K562 (cell line): ENCODE results near the gene RNU11. TPM values are rescaled to one million over a fixed set of nuclear protein-coding genes. Genes with fewer than 3 reads are reported as not detected.

Source experiments
- BMI1 ChIP-seq: fragments of 150-350 bp; IDR thresholded peaks from 2 replicates; pipeline ENCODE4 v1.6.1; 2014; ENCODE audit warnings: low read length
- CEBPG ChIP-seq, 3 experiments: fragments of 200-800 bp in 1 of 3; sonication (Bioruptor generic) in 1 of 3; sonication (generic) in 1 of 3; formaldehyde crosslinking in 1 of 3; IDR thresholded peaks in 2 of 3; conservative IDR thresholded peaks in 1 of 3; 2 replicates each; pipeline versions ENCODE4 v1.6.1 to v1.8.0; 2016 to 2022; ENCODE audit warnings: missing compliant biosample characterization in 2 of 3, missing genetic modification characterization in 2 of 3, mild to moderate bottlenecking in 1 of 3, missing genetic modification reagents in 1 of 3
- CHD4 ChIP-seq: fragments of 200-600 bp; sonication (generic); IDR thresholded peaks from 3 replicates; pipeline ENCODE4 v1.6.1; 2012; ENCODE audit warnings: low read depth, mild to moderate bottlenecking, mixed read lengths, low read length, inconsistent platforms; ENCODE audit not compliant: insufficient read depth, insufficient replicate concordance, poor library complexity, severe bottlenecking
- GTF2F1 ChIP-seq: IDR thresholded peaks from 2 replicates; pipeline ENCODE4 v1.6.1; 2011; ENCODE audit warnings: low read depth, low read length, improper control_type of control experiment
- HDAC1 ChIP-seq, 2 experiments: fragments of 450-650 bp; IDR thresholded peaks; 2 replicates each; pipeline ENCODE4 v1.6.1; 2016 to 2017; ENCODE audit warnings: inconsistent platforms in 1 of 2, mild to moderate bottlenecking in 1 of 2, moderate library complexity in 1 of 2
- HDAC6 ChIP-seq: IDR thresholded peaks from 2 replicates; pipeline ENCODE4 v1.6.1; 2012; ENCODE audit warnings: low read depth, mild to moderate bottlenecking, control low read depth, inconsistent platforms, low read length, moderate library complexity
- HMBOX1 ChIP-seq: sonication (generic); IDR thresholded peaks from 2 replicates; pipeline ENCODE4 v1.6.1; 2016
- HMGN3 ChIP-seq: IDR thresholded peaks from 2 replicates; pipeline ENCODE4 v1.6.1; 2011; ENCODE audit warnings: borderline replicate concordance, low read depth, mild to moderate bottlenecking, mixed read lengths, low read length; ENCODE audit not compliant: insufficient read length; ENCODE audit errors: extremely low read depth
- ILK ChIP-seq: fragments of 450-650 bp; IDR thresholded peaks from 2 replicates; pipeline ENCODE4 v1.6.1; 2016; ENCODE audit warnings: missing genetic modification characterization, low read depth, mild to moderate bottlenecking, missing compliant biosample characterization, moderate library complexity, borderline replicate concordance
- JUNB ChIP-seq: fragments of 450-650 bp; formaldehyde crosslinking; conservative IDR thresholded peaks from 2 replicates; pipeline ENCODE4 v1.4.0; 2020; ENCODE audit warnings: mild to moderate bottlenecking
- MED1 ChIP-seq: sonication (generic); formaldehyde crosslinking; IDR thresholded peaks from 2 replicates; pipeline ENCODE4 v1.8.1; 2023; ENCODE audit warnings: missing genetic modification reagents, borderline replicate concordance
- STAG1 ChIP-seq: sonication (generic); formaldehyde crosslinking; IDR thresholded peaks from 2 replicates; pipeline ENCODE4 v1.5.0; 2020; ENCODE audit warnings: missing genetic modification reagents, borderline replicate concordance
- THRB ChIP-seq: fragments of 450-650 bp; formaldehyde crosslinking; conservative IDR thresholded peaks from 2 replicates; pipeline ENCODE4 v1.4.0; 2022; ENCODE audit warnings: mild to moderate bottlenecking, missing genetic modification characterization
- U2AF1 ChIP-seq: fragments of 200-400 bp; formaldehyde crosslinking; optimal IDR thresholded peaks from 2 replicates; pipeline ENCODE3; 2017; ENCODE audit warnings: mild to moderate bottlenecking, low read depth, low read length, moderate library complexity
- WHSC1 ChIP-seq: IDR thresholded peaks from one replicate; pipeline ENCODE4 v1.6.1; 2012; ENCODE audit warnings: low read length, control low read depth, inconsistent platforms
- ZEB2 ChIP-seq: fragments of 450-650 bp; IDR thresholded peaks from 2 replicates; pipeline ENCODE4 v1.6.1; 2016
- ZNF184 ChIP-seq: sonication (generic); formaldehyde crosslinking; IDR thresholded peaks from 2 replicates; pipeline ENCODE4 v1.5.0; 2020; ENCODE audit warnings: missing genetic modification reagents
- ZNF583 ChIP-seq: fragments of 250-450 bp; sonication (Bioruptor Pico); IDR thresholded peaks from 2 replicates; pipeline ENCODE4 v1.4.0; 2020
- ZNF696 ChIP-seq: fragments of 250-450 bp; sonication (Bioruptor Pico); conservative IDR thresholded peaks from 2 replicates; pipeline ENCODE4 v1.4.0; 2020; ENCODE audit warnings: mild to moderate bottlenecking, moderate library complexity
- ZNF785 ChIP-seq: fragments of 250-450 bp; sonication (Bioruptor Pico); IDR thresholded peaks from 2 replicates; pipeline ENCODE4 v1.4.0; 2020; ENCODE audit warnings: mild to moderate bottlenecking
- polyA plus RNA-seq, 8 experiments: library from polyadenylated mRNA; depleted of rRNA in 4 of 8; stranded (reverse) in 5 of 8; unstranded in 3 of 8; fragments of >200 nt; fragmentation: Nextera tagmentation in 2 of 8; fragmentation: Illumina TruSeq in 1 of 8; extraction: Ambion mirVana in 2 of 8; extraction: Trizol in 1 of 8; gene quantifications; 2 replicates each; pipeline versions ENCODE4 v1.2.1 to v1.2.3, GENCODE V29; 2011 to 2014; ENCODE audit warnings: inconsistent platforms in 1 of 8, missing spikeins in 1 of 8
- total RNA-seq, 7 experiments: library from RNA; depleted of rRNA in 6 of 7; stranded (reverse); fragments of >200 nt in 6 of 7; fragmentation: Illumina TruSeq in 2 of 7; extraction: Trizol in 2 of 7; gene quantifications; 2 replicates each; pipeline versions ENCODE4 v1.2.1 to v1.2.3, GENCODE V29; 2011 to 2021; ENCODE audit warnings: low replicate concordance in 1 of 7
- TF ChIP-seq, protein P1 (sequence below): fragments of 150-350 bp; conservative IDR thresholded peaks from 2 replicates; pipeline ENCODE4 v1.6.1; 2014; ENCODE audit warnings: low read length

The RNU11 gene
- total and polyA plus RNA-seq, 9 of the 15 experiments (the other 6 are each of a cell fraction or from before 2014, with no cell fraction given), result not detected

GRCh38 chr1:28648474-28649198 is at the start of gene RNU11 (continued):
- TF ChIP-seq CHD4 (peak; percentile 47), HMGN3 (no peak), U2AF1 (peak; percentile 91), ZNF184 (CRISPR knock-in tag) (no peak), MED1 (CRISPR knock-in tag) (peak; percentile 100), HDAC6 (peak; percentile 100), JUNB (CRISPR knock-in tag) (peak; percentile 81), GTF2F1 (peak; percentile 100), THRB (CRISPR knock-in tag) (peak; percentile 100), ZNF785 (CRISPR knock-in tag) (no peak), HDAC1 (IDR thresholded peaks at IDR 0.05) (peak; percentile 74 to 85), BMI1 (peak; percentile 68; the same call in 1 of the 2 replicates), ILK (peak; percentile 86), CEBPG (CRISPR knock-in tag; IDR thresholded peaks at IDR 0.05) (peak; percentile 82), CEBPG (tag; conservative IDR thresholded peaks at IDR 0.05 in 1 of 2, IDR thresholded peaks at IDR 0.05 in 1 of 2) (peak; percentile 78 to 92; a peak in 3 of 4 replicates), ZNF583 (CRISPR knock-in tag) (peak; percentile 67), STAG1 (CRISPR knock-in tag) (no peak), ZNF696 (CRISPR knock-in tag) (peak; percentile 98), HMBOX1 (peak; percentile 83), ZEB2 (peak; percentile 99), WHSC1 (no peak)
- TF ChIP-seq, protein P1, sequence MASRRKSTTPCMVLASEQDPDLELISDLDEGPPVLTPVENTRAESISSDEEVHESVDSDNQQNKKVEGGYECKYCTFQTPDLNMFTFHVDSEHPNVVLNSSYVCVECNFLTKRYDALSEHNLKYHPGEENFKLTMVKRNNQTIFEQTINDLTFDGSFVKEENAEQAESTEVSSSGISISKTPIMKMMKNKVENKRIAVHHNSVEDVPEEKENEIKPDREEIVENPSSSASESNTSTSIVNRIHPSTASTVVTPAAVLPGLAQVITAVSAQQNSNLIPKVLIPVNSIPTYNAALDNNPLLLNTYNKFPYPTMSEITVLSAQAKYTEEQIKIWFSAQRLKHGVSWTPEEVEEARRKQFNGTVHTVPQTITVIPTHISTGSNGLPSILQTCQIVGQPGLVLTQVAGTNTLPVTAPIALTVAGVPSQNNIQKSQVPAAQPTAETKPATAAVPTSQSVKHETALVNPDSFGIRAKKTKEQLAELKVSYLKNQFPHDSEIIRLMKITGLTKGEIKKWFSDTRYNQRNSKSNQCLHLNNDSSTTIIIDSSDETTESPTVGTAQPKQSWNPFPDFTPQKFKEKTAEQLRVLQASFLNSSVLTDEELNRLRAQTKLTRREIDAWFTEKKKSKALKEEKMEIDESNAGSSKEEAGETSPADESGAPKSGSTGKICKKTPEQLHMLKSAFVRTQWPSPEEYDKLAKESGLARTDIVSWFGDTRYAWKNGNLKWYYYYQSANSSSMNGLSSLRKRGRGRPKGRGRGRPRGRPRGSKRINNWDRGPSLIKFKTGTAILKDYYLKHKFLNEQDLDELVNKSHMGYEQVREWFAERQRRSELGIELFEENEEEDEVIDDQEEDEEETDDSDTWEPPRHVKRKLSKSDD, result peak; percentile 98
